T-helper 1 cell treated with Interleukin-12 subunit alpha and Interleukin-12 subunit beta and Interleukin-4 antibody, amounts not matched to agents 30 μg/mL and 1 μg/mL, for 36 hours (primary cell): ENCODE results near the gene MAP3K20.
"Not testable (repeated sequence)": the region's sequence is repeated elsewhere in the genome, so short reads cannot be mapped to it uniquely, and the experiment has no call there.

Experiments used
- H3K27ac Mint-ChIP-seq: one replicate; pipeline ENCODE4 v1.8.0; 2021; ENCODE audit warnings: mild to moderate bottlenecking, mixed read lengths
- H3K27me3 Mint-ChIP-seq: one replicate; pipeline ENCODE4 v1.8.0; 2021; ENCODE audit warnings: low read depth, mixed read lengths
- H3K36me3 Mint-ChIP-seq: one replicate; pipeline ENCODE4 v1.8.0; 2021; ENCODE audit warnings: low read depth, mixed read lengths
- H3K4me1 Mint-ChIP-seq: one replicate; pipeline ENCODE4 v1.8.0; 2021; ENCODE audit warnings: low read depth, mixed read lengths
- H3K4me3 Mint-ChIP-seq: one replicate; pipeline ENCODE4 v1.8.0; 2021; ENCODE audit warnings: mild to moderate bottlenecking, moderate library complexity, mixed read lengths
- H3K9me3 Mint-ChIP-seq: one replicate; pipeline ENCODE4 v1.8.0; 2021; ENCODE audit warnings: mixed read lengths

Gene MAP3K20

DNA sequence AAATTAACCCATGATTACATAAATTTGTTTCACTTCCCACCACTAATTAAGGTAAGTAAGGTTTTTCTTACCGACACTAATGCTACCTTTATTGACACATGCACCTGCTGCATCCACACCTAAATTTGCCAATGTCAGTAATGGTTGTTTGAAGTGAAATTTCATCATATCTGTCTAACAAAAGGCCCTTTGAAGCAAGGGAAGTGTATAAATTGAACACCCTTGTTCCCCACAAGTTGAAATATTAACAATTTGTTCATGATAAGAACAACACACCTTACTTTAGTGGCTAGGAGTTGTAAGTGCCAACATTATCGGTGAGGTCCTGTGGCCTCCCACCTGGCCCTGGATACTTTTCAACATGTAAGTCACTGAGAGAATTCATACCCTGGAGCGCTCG lies 162.7 kb downstream of the MAP3K20 start:
- Mint-ChIP-seq H3K4me3 (no peak overlapping the region), H3K4me1 (peaks cover 10% of the 10 kb centered on the region)

DNA sequence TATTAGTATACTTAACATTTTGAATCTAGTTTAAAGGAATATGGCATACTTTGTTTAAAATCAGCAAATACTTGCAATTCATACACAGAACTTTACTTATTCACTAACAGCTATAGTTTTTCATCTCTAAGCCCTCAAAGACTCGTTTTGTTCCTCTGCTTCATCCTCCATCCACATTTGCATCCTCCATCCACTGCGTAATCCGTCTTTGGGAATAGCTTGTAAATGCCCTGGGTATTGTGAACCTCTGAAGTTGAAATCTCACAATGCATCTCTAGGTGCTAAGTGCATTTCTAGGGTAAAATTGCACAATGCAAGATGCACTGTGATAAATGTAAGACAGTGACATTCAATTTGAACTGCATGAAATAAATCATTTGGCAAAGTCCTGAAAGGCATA lies 163.2 kb downstream of the MAP3K20 start:
- no peak overlapping the region for H3K27ac Mint-ChIP-seq
- peaks cover 7% of the 10 kb centered on the region for H3K4me1 Mint-ChIP-seq
- peaks cover 3% of the 10 kb centered on the region for H3K27me3 Mint-ChIP-seq
- H3K4me3 Mint-ChIP-seq: no peak overlapping the region
- peaks cover 12% of the 10 kb centered on the region for H3K36me3 Mint-ChIP-seq
- H3K9me3 Mint-ChIP-seq: no peaks in the 10 kb centered on the region

More for the DNA sequence above, 162.7 kb downstream of the MAP3K20 start:
- Mint-ChIP-seq H3K27me3 (peaks cover 3% of the 10 kb centered on the region), H3K36me3 (peaks cover 12% of the 10 kb centered on the region), H3K27ac (no peak overlapping the region), H3K9me3 (no peaks in the 10 kb centered on the region)

DNA sequence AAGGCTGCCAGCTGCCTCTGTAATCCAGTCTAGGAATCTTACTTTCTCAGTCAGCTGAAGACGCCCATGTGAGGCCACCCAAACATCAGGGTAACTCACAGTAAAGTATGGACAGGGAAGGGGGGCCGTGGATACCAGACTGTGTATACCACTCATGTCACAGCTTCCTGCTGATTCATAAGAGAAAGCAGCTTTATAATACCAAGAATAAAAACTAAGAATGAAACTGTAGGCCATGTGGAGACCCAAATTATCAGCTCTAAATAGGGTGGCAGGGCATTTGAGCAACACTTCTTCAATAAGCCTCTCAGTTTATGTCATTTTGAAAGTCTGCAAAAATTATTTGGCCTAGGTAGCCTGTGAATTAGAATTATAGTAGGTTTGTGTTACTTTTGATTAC lies 164.0 kb downstream of the MAP3K20 start:
- Mint-ChIP-seq H3K4me1 (peaks cover 7% of the 10 kb centered on the region), H3K36me3 (peaks cover 12% of the 10 kb centered on the region), H3K4me3 (no peak overlapping the region), H3K27ac (no peak overlapping the region), H3K27me3 (peaks cover 3% of the 10 kb centered on the region), H3K9me3 (no peaks in the 10 kb centered on the region)

DNA sequence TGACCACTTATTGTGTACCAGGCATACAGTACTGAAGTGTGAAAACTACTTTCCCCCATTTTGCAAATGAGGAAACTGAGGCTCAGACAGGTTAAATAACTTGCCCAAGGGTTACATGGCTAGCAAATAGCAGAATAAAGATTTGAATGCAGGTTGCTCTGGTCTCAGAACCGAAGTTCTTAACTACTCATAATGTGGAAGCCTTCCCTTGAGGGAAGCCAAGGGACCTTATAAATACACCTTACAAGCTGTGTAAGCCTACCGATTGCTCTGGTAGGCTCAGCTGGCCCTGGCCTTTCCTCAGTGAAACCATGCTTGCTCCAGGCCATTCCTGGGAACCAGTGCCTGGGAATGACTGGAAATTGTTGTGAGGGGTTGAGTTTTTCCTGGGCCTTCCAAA lies 164.4 kb downstream of the MAP3K20 start:
- no peaks in the 10 kb centered on the region for H3K9me3 Mint-ChIP-seq
- H3K4me3 Mint-ChIP-seq: no peak overlapping the region
- no peak overlapping the region for H3K27ac Mint-ChIP-seq
- peaks cover 12% of the 10 kb centered on the region for H3K36me3 Mint-ChIP-seq
- peaks cover 7% of the 10 kb centered on the region for H3K4me1 Mint-ChIP-seq
- H3K27me3 Mint-ChIP-seq: peaks cover 3% of the 10 kb centered on the region

DNA sequence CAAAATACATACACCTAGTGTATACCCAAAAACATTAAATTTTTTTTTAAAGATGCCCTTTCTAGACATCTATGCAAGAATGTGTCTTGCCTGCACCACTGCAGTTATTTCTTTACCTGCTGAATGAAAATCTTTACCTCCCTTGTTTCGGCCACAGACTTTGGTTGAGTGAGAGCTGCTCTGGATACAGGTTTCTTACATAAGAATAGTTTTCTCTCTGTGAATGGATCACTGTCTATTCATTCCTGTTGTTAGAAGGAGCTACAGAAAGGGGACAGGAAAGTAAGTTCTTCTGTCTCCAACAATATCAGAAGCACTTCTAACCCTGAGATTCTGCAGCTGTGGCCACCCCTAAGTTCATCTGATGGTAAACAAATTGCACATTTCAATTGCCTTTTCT lies 166.0 kb downstream of the MAP3K20 start:
- H3K4me3 Mint-ChIP-seq: no peak overlapping the region
- H3K9me3 Mint-ChIP-seq: no peaks in the 10 kb centered on the region
- no peak overlapping the region for H3K27ac Mint-ChIP-seq
- peaks cover 12% of the 10 kb centered on the region for H3K36me3 Mint-ChIP-seq
- peaks cover 3% of the 10 kb centered on the region for H3K27me3 Mint-ChIP-seq
- peaks cover 7% of the 10 kb centered on the region for H3K4me1 Mint-ChIP-seq

DNA sequence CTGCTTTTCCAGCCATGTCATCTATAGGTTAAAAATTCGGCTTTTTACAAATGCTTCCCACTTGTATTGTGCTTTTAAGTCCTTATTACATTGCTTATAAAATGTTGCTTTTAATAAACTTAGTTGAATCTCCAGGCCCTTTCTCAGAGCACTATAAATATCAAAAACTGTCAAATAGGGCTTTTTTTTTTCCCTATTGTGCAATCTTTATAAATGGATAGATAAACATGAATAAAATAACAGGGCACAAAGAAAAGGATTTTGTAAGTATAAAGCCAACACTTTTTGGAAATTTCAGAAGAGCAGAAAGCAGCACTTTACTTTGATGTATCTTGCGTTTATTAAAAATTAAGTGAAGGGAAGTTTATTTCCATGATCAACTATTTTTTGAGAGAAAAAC lies 171.5 kb downstream of the MAP3K20 start:
- Mint-ChIP-seq H3K9me3 (no peaks in the 10 kb centered on the region), H3K27me3 (peaks cover 4% of the 10 kb centered on the region), H3K27ac (no peak overlapping the region), H3K36me3 (no peaks in the 10 kb centered on the region), H3K4me3 (no peak overlapping the region), H3K4me1 (no peaks in the 10 kb centered on the region)

DNA sequence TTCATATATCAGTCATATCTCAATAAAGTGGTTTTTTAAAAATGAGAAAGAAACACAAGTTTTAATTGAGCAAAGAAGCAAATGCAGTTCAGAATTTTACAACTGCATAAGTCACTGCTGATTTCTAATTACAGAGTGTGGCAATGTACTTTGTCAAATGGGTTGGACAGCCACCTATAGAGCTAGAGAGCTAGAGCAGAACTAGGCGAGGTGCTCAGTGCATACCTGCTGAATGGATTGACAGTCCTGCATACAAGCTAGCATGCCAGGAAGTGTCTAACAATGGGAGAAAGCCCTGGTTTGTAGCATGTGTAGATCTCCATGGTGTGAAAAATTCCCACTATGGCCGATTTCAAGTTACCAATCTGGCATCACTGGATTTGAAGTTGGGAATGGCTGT lies 172.7 kb downstream of the MAP3K20 start:
- no peaks in the 10 kb centered on the region for H3K36me3 Mint-ChIP-seq
- peaks cover 4% of the 10 kb centered on the region for H3K27me3 Mint-ChIP-seq
- H3K9me3 Mint-ChIP-seq: no peaks in the 10 kb centered on the region
- H3K27ac Mint-ChIP-seq: no peak overlapping the region
- no peaks in the 10 kb centered on the region for H3K4me1 Mint-ChIP-seq
- H3K4me3 Mint-ChIP-seq: no peak overlapping the region

DNA sequence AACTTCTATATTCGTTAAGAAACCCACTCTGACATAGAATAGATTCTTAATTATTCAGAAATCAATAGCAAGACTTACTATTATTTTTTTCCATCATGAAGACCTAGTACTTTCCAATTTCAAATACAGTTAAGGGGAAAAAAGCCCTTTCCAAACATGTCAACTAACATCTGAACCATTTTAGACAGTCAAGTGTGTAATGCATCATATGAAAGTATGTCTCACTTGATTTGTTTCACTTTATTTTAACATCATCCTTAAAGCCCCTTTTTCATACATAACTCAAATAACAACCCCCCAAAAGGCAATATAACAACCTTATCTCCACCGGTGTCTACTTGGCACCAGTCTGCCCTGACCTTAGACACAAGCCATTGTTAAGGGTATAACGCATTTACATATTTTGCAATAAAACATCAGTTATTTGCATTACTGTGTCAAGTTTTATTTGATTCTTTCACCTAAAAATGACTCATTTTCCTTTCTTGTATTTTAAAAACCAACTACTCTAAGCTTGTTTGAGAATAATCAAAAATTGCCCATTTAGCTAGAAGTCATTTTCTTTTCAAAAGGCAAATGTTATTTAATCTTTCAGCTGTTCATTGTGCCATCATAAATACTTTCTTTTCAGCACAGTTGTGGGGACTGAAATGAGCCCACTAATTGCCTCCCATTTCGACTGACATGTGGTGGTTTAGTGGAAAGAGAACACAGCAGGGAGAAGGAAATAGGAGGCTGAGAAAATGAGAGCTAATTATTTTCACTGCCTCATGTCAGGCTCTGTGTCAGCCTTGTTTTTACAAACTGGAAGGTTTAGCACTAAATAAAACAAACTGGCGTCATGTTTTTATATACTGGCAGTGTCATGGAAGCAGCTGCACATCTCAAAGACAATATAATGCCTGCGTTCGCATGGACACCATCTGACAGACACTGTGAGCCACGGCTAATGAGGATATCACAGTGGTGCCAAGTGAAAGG lies 174.3 kb downstream of the MAP3K20 start:
- Mint-ChIP-seq H3K36me3 (no peaks in the 10 kb centered on the region), H3K4me1 (no peaks in the 10 kb centered on the region), H3K4me3 (no peak overlapping the region), H3K27me3 (peaks cover 4% of the 10 kb centered on the region), H3K9me3 (no peaks in the 10 kb centered on the region), H3K27ac (no peak overlapping the region)

DNA sequence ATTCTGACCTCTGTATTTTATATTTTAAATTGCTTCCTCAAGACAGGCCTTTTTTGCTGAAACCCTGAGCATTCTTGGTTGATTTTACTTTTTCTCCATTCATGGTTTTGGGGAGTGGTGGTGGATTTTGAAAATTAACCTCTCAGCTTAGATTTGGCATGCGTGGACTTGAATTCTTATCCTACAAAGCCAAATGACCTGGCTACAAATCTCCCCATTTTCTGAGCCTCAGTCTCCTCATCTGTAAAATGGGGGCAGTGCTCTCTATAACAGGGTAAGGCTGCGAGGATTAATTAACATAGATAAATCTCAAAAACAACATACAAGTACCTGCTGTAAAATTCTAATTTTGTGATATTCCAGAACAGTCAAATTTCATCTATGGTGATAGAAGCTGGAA lies 175.6 kb downstream of the MAP3K20 start:
- H3K4me1 Mint-ChIP-seq: no peaks in the 10 kb centered on the region
- H3K27me3 Mint-ChIP-seq: peaks cover 4% of the 10 kb centered on the region
- no peak overlapping the region for H3K4me3 Mint-ChIP-seq
- no peaks in the 10 kb centered on the region for H3K36me3 Mint-ChIP-seq
- no peak overlapping the region for H3K27ac Mint-ChIP-seq
- H3K9me3 Mint-ChIP-seq: no peaks in the 10 kb centered on the region

DNA sequence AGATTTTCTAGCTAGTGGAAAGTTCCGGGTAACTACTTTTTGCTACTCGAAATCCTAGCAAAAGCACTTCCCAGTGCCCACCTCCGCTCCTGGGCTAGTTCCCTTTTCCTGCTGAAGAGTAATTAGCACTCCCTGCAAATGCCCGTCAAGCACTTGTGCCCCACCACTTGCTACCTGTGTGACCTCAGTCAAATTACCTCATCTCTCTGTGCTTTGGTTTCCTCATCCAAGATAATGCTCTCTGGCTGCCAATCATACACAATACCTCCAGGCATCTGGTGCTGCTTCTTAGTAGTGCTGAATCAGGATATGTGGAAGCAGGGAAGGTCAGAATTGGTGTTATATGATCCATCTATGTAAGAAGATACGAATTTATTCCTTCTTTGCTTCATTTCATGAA lies 176.9 kb downstream of the MAP3K20 start:
- Mint-ChIP-seq H3K27ac (no peak overlapping the region), H3K9me3 (no peaks in the 10 kb centered on the region), H3K36me3 (no peaks in the 10 kb centered on the region), H3K4me3 (no peak overlapping the region), H3K27me3 (peaks cover 4% of the 10 kb centered on the region), H3K4me1 (no peaks in the 10 kb centered on the region)

DNA sequence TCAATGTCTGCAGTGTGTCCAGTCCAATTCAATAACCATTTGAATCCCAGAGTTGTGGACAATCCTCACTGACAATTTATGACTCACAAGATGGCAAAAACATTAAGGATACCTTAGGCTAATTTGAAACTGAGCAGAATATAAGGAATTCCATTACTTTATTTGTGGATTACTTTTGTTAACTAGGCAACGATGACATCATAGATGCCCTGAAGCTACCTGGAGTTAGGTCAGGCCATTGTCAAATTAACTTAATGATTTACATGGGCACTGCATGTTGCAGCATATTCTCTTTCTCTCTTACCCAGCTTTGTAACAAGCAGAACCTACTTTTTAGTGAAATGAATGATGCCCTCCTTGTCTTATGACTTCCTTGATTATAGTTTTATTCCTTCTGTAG lies 179.0 kb downstream of the MAP3K20 start:
- Mint-ChIP-seq H3K4me3 (no peak overlapping the region), H3K36me3 (peaks cover 3% of the 10 kb centered on the region), H3K27ac (no peak overlapping the region), H3K4me1 (no peaks in the 10 kb centered on the region), H3K9me3 (no peaks in the 10 kb centered on the region), H3K27me3 (peaks cover 7% of the 10 kb centered on the region)

DNA sequence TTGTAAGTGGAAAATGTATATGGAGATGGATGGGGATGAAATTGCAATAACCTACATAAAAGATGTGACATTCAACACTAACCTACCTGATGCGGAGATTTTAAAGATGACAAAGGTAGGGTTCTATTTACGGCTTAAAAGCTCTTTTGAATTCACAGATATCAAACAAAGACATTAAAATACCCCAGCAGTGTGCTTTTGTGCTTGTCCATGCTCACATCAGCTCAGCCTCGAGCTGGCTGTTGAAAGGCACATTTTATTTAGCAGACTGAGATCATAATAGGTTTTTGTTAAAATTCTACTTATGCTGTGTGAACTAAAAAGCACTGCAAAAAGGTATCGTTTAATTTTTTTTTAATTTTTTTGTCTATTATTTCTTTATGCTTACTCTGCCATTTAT lies 183.1 kb downstream of the MAP3K20 start:
- no peaks in the 10 kb centered on the region for H3K4me1 Mint-ChIP-seq
- H3K36me3 Mint-ChIP-seq: peaks cover 9% of the 10 kb centered on the region
- H3K27me3 Mint-ChIP-seq: peaks cover 3% of the 10 kb centered on the region
- H3K27ac Mint-ChIP-seq: no peak overlapping the region
- H3K4me3 Mint-ChIP-seq: no peak overlapping the region
- no peaks in the 10 kb centered on the region for H3K9me3 Mint-ChIP-seq

DNA sequence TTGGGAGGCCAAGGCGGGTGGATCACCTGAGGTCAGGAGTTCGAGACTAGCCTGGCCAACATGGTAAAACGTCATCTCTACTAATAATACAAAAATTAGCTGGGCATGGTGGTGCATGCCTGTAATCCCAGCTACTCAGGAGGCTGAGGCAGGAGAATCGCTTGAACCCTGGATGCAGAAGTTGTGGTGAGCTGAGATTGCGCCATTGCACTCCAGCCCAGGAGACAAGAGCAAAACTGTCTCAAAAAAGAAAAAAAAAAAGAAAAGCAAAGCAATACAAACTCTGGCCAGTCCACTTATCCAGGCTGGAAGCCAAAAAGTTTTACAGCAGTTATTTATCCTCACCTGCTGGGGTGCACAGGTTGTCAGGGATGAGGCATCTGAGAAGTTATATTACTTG lies 186.7 kb downstream of the MAP3K20 start:
- peaks cover 22% of the 10 kb centered on the region for H3K36me3 Mint-ChIP-seq
- peaks cover 12% of the 10 kb centered on the region for H3K4me1 Mint-ChIP-seq

DNA sequence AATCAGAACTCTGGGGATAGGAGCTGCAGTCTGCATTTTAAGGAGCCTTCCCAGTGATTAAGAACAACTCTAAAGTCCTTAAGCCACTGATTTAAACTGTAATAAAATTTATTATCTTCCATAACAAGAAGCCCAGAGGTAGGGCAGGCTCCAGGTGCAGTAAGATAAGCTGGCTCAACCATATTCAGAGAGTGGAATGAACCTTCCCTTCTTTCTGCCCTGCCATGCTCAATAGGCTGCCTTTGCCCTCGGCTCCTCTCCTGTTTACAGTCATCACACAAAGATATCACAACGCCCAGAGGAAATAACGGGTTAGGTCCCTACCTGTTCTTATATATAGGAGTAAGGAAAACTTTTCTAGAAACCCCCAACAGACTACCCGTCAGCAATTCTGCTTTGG lies 188.5 kb downstream of the MAP3K20 start:
- Mint-ChIP-seq H3K27ac (no peak overlapping the region), H3K36me3 (peaks cover 24% of the 10 kb centered on the region), H3K27me3 (no peaks in the 10 kb centered on the region), H3K9me3 (no peaks in the 10 kb centered on the region), H3K4me3 (peak overlapping the region; percentile 66), H3K4me1 (peaks cover 12% of the 10 kb centered on the region)

More for the DNA sequence above, 186.7 kb downstream of the MAP3K20 start:
- not testable (repeated sequence) for H3K4me3 Mint-ChIP-seq, H3K27me3 Mint-ChIP-seq, H3K27ac Mint-ChIP-seq, H3K9me3 Mint-ChIP-seq

DNA sequence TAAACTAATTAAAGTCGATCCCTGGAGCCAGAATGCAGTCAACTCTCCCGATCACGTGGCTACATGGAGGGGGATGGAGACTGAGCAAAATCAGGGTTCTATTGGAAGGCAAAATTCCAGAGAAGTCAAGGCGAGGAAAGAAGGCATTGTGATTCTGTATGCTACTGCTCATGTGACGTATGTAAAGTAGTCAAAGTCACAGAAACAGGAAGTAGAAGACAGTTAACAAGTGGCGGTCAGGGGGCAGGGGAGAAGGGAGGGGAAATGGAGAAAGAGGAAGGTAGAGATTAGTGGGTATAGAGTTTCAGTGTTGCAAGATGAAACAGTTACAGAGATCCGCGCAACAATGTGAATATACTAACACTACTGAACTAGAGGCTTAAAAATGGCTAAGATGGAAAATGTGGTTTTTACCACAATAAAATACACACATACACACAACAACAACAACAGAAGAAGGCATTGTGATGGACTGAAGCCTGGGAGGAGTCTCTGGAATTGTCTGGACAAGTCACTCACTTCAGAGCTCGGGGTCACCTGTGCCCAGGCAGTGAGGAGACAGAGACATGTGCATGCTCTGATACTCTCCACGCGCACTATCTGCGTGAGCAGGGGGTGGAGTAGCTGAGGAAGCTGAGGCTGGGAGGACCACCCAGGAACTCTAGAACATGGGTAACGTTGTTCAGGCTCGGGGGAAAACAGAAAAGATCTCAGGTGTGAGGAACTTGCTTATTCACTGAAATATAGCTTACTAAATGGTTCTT lies 189.1 kb downstream of the MAP3K20 start:
- no peaks in the 10 kb centered on the region for H3K9me3 Mint-ChIP-seq
- H3K4me1 Mint-ChIP-seq: peaks cover 12% of the 10 kb centered on the region
- peaks cover 22% of the 10 kb centered on the region for H3K36me3 Mint-ChIP-seq
- no peaks in the 10 kb centered on the region for H3K27me3 Mint-ChIP-seq
- H3K4me3 Mint-ChIP-seq: peak overlapping the region; percentile 66
- H3K27ac Mint-ChIP-seq: peak overlapping the region; percentile 49
